Kidney (tissue), 14 donors: ENCODE data around the gene MED25. TPM values are rescaled to one million over a fixed set of nuclear protein-coding genes. Genes with fewer than 3 reads are reported as not detected.

ENCODE experiments used
- DNase-seq, 5 donors: peaks; one replicate each; pipeline ENCODE4 v3.0.0-alpha.2; 2013 to 2020
- FAIRE-seq: peaks from 2 replicates; lab custom pipeline; 2012; peaks lifted over from hg19 to GRCh38; lab: Jason Lieb, UNC
- H3K27ac ChIP-seq, 2 donors: one replicate each; pipeline ENCODE4 v1.7.0; 2013; ENCODE audit warnings: low read depth in 2 of 2, low read length in 2 of 2, inconsistent platforms in 1 of 2
- H3K27me3 ChIP-seq: one replicate; pipeline ENCODE4 v1.7.1; 2013; ENCODE audit warnings: low read length, inconsistent platforms; ENCODE audit not compliant: control insufficient read depth, insufficient read depth
- H3K36me3 ChIP-seq, 3 donors: one replicate each; pipeline versions ENCODE4 v1.7.0 to v1.7.1; 2013; ENCODE audit warnings: low read length in 3 of 3, control low read depth in 1 of 3, inconsistent platforms in 1 of 3; ENCODE audit not compliant: insufficient read depth in 3 of 3, control insufficient read depth in 2 of 3
- H3K4me1 ChIP-seq, 3 donors: one replicate each; pipeline versions ENCODE4 v1.7.0 to v1.7.1; 2013; ENCODE audit warnings: low read length in 3 of 3, inconsistent platforms in 1 of 3, low read depth in 1 of 3; ENCODE audit not compliant: control insufficient read depth in 2 of 3, insufficient read depth in 2 of 3
- H3K4me3 ChIP-seq, 3 donors: one replicate each; pipeline versions ENCODE4 v1.7.0 to v1.8.1; 2013; ENCODE audit warnings: low read length in 3 of 3, control low read depth in 1 of 3, inconsistent platforms in 1 of 3
- H3K9ac ChIP-seq, 3 donors: one replicate each; pipeline versions ENCODE4 v1.7.0 to v1.7.1; 2013; ENCODE audit warnings: low read length in 3 of 3, control low read depth in 1 of 3, inconsistent platforms in 1 of 3
- H3K9me3 ChIP-seq, 3 donors: one replicate each; pipeline versions ENCODE4 v1.7.0 to v1.7.1; 2013; ENCODE audit warnings: low read length in 3 of 3, control low read depth in 1 of 3, inconsistent platforms in 1 of 3; ENCODE audit not compliant: control insufficient read depth in 2 of 3, insufficient read depth in 1 of 3
- intact Hi-C: fragments of 100-400 bp; cut with DNase I; formaldehyde crosslinking; loops from one replicate; pipeline ENCODE4 v1.11.1; 2022
- polyA plus RNA-seq: library from polyadenylated mRNA; stranded (reverse); fragments of 350-450 nt; fragmentation: Illumina TruSeq; extraction: RNeasy Lipid Tissue Mini Kit (QIAGEN cat#74804); gene quantifications from one replicate; pipeline ENCODE4 v1.2.3, GENCODE V29; 2014; ENCODE audit warnings: low read depth, low replicate concordance; ENCODE audit not compliant: insufficient read depth
- total RNA-seq: library from RNA; stranded (reverse); fragmentation: NEBNext Ultra II Directional; extraction: Animal tissue kit (Norgen Biotek cat#: 25700); gene quantifications from one replicate; pipeline ENCODE4 v1.2.1, GENCODE V29; 2021
- TF ChIP-seq, protein P1 (sequence below): IDR thresholded peaks from 3 replicates; pipeline ENCODE4 v1.5.1; 2012; ENCODE audit warnings: mild to moderate bottlenecking, moderate library complexity, borderline replicate concordance; ENCODE audit not compliant: insufficient read depth; ENCODE audit errors: extremely low read depth
- donor health status: control.
- donor health status: control.
- donor health status: control.
- donor health status: control.
- donor health status: control.
- donor health status: DM: yes; HTN: yes; CAD: no.
- donor health status: Normal renal cell carcinoma (clear cell type).

The MED25 gene
- total and polyA plus RNA-seq, 2 donors from 2014 or later, result 37.3 to 53.2 TPM

- H3K27me3 ChIP-seq, result no peaks in the 10 kb centered on the region
- peak overlapping the region; percentile 91 to 99 (median 94) for H3K4me3 ChIP-seq
- FAIRE-seq (no peak), DNase-seq (peak; percentile 70 to 93 (median 88))
- no peaks in the 10 kb centered on the region for H3K9me3 ChIP-seq
- peaks cover 0 to 18% (median 14%) of the 10 kb centered on the region in 3 donors for H3K4me1 ChIP-seq
- H3K27ac ChIP-seq, result peak overlapping the region; percentile 99 to 100
- TF ChIP-seq, protein P1, sequence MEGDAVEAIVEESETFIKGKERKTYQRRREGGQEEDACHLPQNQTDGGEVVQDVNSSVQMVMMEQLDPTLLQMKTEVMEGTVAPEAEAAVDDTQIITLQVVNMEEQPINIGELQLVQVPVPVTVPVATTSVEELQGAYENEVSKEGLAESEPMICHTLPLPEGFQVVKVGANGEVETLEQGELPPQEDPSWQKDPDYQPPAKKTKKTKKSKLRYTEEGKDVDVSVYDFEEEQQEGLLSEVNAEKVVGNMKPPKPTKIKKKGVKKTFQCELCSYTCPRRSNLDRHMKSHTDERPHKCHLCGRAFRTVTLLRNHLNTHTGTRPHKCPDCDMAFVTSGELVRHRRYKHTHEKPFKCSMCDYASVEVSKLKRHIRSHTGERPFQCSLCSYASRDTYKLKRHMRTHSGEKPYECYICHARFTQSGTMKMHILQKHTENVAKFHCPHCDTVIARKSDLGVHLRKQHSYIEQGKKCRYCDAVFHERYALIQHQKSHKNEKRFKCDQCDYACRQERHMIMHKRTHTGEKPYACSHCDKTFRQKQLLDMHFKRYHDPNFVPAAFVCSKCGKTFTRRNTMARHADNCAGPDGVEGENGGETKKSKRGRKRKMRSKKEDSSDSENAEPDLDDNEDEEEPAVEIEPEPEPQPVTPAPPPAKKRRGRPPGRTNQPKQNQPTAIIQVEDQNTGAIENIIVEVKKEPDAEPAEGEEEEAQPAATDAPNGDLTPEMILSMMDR, result no peak
- H3K36me3 ChIP-seq, result peaks cover 3 to 25% (median 8%) of the 10 kb centered on the region in 3 donors
- intact Hi-C loops, result no loop called here
- H3K9ac ChIP-seq, result peak overlapping the region; percentile 91 to 98 (median 92)
These were observed 57.9 kb downstream of the MED25 start for GRCh38 chr19:49875857-49876421.

GRCh38 chr19:49876422-49877019 lies 58.4 kb downstream of the MED25 start:
- H3K4me1 ChIP-seq, result peaks cover 0 to 18% (median 14%) of the 10 kb centered on the region in 3 donors
- no peaks in the 10 kb centered on the region for H3K9me3 ChIP-seq
- no peaks in the 10 kb centered on the region for H3K27me3 ChIP-seq
- peak overlapping the region; percentile 91 to 99 (median 97) for H3K4me3 ChIP-seq
- FAIRE-seq (peak; percentile 98), DNase-seq (peak; percentile 99 to 100 (median 99))
- peak overlapping the region; percentile 91 to 99 (median 98) for H3K9ac ChIP-seq
- H3K36me3 ChIP-seq, result peaks cover 3 to 28% (median 14%) of the 10 kb centered on the region in 3 donors
- H3K27ac ChIP-seq, result peak overlapping the region; percentile 99 to 100
- intact Hi-C loops, result no loop called here
- TF ChIP-seq, protein P1, result no peak

GRCh38 chr19:49877020-49877878 lies 59.2 kb downstream of the MED25 start, which contains the start of the genes AKT1S1 and TBC1D17:
TSS of gene AKT1S1 (minus strand) at chr19:49877355. CDS start at chr19:49873295, 4,060 bp downstream.
TSS of gene TBC1D17 (plus strand) at chr19:49877702. CDS start at chr19:49877724, 22 bp downstream.
- Histone ChIP-seq H3K27ac (peak within 1 kb of the TSS; percentile 99 to 100), H3K9ac (peak within 1 kb of the TSS; percentile 91 to 99 (median 98)), H3K36me3 (peaks cover 3 to 35% (median 18%) of the 10 kb centered on the region in 3 donors), H3K4me3 (peak within 1 kb of the TSS; percentile 91 to 99 (median 97)), H3K4me1 (peaks cover 0 to 18% (median 14%) of the 10 kb centered on the region in 3 donors), H3K27me3 (no peaks in the 10 kb centered on the region), H3K9me3 (no peaks in the 10 kb centered on the region)
- TF ChIP-seq, protein P1, result no peak
- DNase-seq (peak; percentile 100), FAIRE-seq (peak; percentile 99)
- intact Hi-C loops, result no loop called here
